ENCODE results near the gene SEC23IP.
"Not testable (repeated sequence)": the region's sequence is repeated elsewhere in the genome, so short reads cannot be mapped to it uniquely, and the experiment has no call there.

SEC23IP gene

DNA sequence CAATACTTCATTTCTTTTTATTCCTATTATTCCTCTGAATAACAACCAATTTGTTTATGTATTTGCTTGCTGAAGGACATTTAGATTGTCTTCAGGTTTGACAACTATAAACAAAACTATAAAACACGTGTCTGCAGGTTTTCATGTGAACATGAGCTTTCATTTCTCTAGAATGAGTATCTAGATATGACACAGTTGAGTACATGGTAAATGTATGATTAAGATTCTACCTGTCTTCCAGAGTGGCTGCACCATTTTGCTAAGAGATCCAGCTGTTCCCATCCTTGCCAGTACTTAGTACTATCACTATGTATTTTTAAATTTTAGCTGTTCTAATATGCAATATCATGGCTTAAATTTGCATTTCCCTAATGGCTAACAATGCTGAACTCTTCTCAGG is 30.0 kb upstream of the SEC23IP start:
- TF ChIP-seq, protein P1, sequence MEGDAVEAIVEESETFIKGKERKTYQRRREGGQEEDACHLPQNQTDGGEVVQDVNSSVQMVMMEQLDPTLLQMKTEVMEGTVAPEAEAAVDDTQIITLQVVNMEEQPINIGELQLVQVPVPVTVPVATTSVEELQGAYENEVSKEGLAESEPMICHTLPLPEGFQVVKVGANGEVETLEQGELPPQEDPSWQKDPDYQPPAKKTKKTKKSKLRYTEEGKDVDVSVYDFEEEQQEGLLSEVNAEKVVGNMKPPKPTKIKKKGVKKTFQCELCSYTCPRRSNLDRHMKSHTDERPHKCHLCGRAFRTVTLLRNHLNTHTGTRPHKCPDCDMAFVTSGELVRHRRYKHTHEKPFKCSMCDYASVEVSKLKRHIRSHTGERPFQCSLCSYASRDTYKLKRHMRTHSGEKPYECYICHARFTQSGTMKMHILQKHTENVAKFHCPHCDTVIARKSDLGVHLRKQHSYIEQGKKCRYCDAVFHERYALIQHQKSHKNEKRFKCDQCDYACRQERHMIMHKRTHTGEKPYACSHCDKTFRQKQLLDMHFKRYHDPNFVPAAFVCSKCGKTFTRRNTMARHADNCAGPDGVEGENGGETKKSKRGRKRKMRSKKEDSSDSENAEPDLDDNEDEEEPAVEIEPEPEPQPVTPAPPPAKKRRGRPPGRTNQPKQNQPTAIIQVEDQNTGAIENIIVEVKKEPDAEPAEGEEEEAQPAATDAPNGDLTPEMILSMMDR (IDR thresholded peaks at IDR 0.05): no peak

DNA sequence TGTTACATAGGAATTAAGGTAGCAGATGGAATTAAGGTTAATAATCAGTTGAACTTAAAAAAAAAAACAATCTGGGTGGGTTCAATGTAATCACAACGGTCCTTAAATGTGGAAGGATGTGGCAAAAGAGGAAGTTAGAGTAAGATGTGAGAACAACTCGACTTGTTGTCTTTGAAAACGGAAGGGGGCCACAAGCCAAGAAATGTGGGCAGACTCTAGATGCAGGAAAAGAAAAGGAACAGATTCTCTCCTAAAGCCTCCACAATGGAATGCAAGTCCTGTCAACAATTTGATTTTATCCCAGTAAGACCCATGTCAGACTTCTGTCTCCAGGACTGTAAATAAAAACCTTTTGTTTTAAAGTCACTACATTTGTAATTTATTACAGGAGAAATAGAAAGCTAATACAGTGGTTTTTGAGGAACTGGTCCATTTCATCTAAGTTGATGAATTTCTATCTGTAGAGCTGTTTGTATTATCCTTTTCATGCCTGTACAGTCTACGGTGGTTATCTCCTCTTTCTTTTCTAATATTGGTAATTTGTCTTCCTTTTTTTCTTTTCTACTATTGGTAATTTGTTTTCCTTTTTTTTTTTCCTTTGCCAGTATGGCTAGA is 28.5 kb upstream of the SEC23IP start:
- Mint-ChIP-seq H3K4me3 (no peak overlapping the region), H3K4me1 (peaks cover 13% of the 10 kb centered on the region), H3K27me3 (ENCODE audit: low read depth, poor library complexity) (no peaks in the 10 kb centered on the region), H3K36me3 (ENCODE audit: low read depth) (peaks cover 66% of the 10 kb centered on the region), H3K9me3 (peaks cover 31% of the 10 kb centered on the region), H3K27ac (no peak overlapping the region)
- TF ChIP-seq, protein P1 (IDR thresholded peaks at IDR 0.05): no peak
- no peak for DNase-seq

More for the DNA sequence above, 30.0 kb upstream of the SEC23IP start:
- no peak for DNase-seq
- Mint-ChIP-seq H3K36me3 (ENCODE audit: low read depth) (peaks cover 56% of the 10 kb centered on the region), H3K4me1 (peaks cover 7% of the 10 kb centered on the region), H3K27me3 (ENCODE audit: low read depth, poor library complexity) (no peaks in the 10 kb centered on the region), H3K27ac (no peak overlapping the region), H3K9me3 (peaks cover 31% of the 10 kb centered on the region), H3K4me3 (no peak overlapping the region)

DNA sequence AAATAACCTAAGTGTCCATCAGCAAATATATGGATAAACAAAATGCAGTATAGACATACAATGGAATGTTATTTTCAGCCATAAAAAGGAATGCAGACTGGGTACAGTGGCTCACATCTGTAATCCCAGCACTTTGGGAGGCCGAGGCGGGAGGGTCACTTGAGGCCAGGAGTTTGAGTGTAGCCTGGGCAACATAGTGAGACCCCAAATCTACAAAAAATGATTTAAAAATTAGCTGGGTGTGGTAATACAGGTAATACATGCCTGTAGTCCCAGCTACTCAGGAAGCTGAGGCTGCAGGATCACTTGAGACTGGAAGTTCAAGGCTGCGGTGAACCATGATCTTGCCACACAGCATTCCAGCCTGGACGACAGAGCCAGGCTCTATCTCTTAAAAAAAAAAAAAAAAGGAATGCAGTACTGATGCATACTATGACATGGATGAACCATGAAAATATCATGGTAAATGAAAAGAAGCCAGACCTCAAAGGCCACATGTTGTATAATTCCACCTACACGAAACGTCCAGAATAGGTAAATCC is 26.8 kb upstream of the SEC23IP start:
- H3K36me3 Mint-ChIP-seq (ENCODE audit: low read depth): peaks cover 70% of the 10 kb centered on the region
- peaks cover 18% of the 10 kb centered on the region for H3K4me1 Mint-ChIP-seq
- H3K27me3 Mint-ChIP-seq (ENCODE audit: low read depth, poor library complexity): no peaks in the 10 kb centered on the region
- H3K4me3 Mint-ChIP-seq: no peak overlapping the region
- TF ChIP-seq, protein P1 (IDR thresholded peaks at IDR 0.05): no peak
- DNase-seq: no peak
- H3K27ac Mint-ChIP-seq: no peak overlapping the region
- peaks cover 31% of the 10 kb centered on the region for H3K9me3 Mint-ChIP-seq

DNA sequence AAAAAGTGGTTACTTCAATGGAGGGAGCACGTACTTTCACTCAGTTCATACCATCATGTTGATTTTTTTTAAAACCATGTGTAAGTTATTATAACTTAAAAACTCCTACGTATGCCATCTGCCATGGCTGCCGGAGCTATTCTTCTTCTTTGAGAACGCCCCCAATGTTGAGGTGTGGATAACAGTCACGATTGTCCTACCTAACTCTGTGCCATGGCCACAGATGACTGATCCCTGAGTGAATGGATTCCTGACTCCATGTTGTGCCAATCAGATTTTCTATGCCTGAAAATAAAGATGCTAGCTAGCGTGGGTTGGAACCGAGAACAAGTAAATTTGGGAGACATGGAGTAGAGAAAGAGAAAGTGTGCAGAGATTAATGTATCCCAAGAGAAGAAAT is 25.2 kb upstream of the SEC23IP start:
- Mint-ChIP-seq H3K27me3 (ENCODE audit: low read depth, poor library complexity) (no peaks in the 10 kb centered on the region), H3K4me3 (no peak overlapping the region), H3K36me3 (ENCODE audit: low read depth) (peaks cover 67% of the 10 kb centered on the region), H3K27ac (peak overlapping the region; percentile 67), H3K9me3 (peaks cover 31% of the 10 kb centered on the region), H3K4me1 (peaks cover 28% of the 10 kb centered on the region)
- no peak for DNase-seq
- TF ChIP-seq, protein P1 (IDR thresholded peaks at IDR 0.05): no peak

DNA sequence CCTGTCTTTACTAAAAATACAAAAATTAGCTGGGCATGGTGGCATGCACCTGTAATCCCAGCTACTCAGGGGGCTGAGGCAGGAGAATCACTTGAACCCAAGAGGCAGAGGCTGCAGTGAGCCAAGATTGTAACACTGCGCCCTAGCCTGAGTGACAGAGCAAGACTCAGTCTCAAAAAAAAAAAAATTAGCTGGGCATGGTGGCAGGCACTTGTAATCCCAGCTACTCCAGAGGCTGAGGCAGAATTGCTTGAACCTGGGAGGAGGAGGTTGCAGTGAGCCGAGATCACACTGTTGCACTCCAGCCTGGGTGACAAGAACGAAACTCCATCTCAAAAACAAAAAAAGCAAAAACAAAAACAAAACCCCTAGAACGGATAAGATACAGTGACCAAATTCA is 23.1 kb upstream of the SEC23IP start:
- Mint-ChIP-seq H3K4me1 (peaks cover 34% of the 10 kb centered on the region), H3K4me3 (peak overlapping the region; percentile 28), H3K36me3 (ENCODE audit: low read depth) (peaks cover 46% of the 10 kb centered on the region), H3K9me3 (peaks cover 23% of the 10 kb centered on the region)
- H3K27me3 Mint-ChIP-seq (ENCODE audit: low read depth, poor library complexity); DNase-seq; H3K27ac Mint-ChIP-seq: not testable (repeated sequence)

DNA sequence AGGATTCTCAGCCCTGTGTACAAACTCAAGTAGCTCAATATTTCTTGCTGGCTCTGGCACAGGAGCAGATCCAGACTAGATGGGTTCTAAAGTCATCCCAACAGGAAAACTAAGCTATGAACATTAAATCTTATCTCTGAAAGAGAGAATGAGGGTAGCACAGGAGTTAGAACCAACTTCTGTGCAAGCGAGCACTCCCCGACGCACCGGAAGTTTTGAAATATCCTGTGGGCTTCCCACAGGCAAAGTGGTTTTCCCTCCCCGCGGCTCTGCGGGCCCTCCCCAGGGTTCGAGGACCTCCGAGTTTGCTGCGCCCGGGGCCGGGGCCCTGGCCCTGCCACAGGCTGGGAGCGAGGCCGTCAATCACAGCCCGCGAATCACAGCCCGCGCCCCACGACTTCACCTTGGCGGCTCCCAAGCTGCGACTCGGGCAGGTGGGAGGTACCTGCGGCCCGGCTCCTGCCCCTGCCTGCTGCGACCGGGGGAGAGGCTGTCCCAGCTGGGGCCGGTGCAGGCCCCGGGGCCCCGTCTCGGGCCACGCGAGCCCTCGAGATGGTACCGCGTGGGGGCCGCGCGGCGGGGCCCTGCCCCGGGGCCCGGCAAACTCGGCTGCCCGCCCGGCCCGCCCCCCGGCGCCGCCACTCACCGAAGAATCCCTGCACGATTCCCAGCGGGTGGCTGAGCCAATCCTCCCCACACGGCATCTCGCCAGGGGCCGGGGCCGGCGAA is 20.5 kb upstream of the SEC23IP start:
- Mint-ChIP-seq H3K36me3 (ENCODE audit: low read depth) (peaks cover 21% of the 10 kb centered on the region), H3K27ac (no peak overlapping the region), H3K4me3 (peak overlapping the region; percentile 92), H3K4me1 (peaks cover 34% of the 10 kb centered on the region), H3K27me3 (ENCODE audit: low read depth, poor library complexity) (peaks cover 10% of the 10 kb centered on the region), H3K9me3 (peaks cover 3% of the 10 kb centered on the region)
- TF ChIP-seq, protein P1 (IDR thresholded peaks at IDR 0.05): no peak
- peak; percentile 54 for DNase-seq

All from nephron progenitor cell (in vitro differentiated cells).